H1 (cell line): ENCODE data around the gene SND1. TPM values are rescaled to one million over a fixed set of nuclear protein-coding genes. Genes with fewer than 3 reads are reported as not detected.

Source experiments
- JUND ChIP-seq: IDR thresholded peaks from 2 replicates; pipeline ENCODE4 v1.6.1; 2011; ENCODE audit warnings: mild to moderate bottlenecking, improper control_type of control experiment, low read length
- POLR2A ChIP-seq, 2 experiments: IDR thresholded peaks; 1 replicate in 1 of 2; 2 replicates in 1 of 2; pipeline ENCODE4 v1.6.1; 2011; ENCODE audit warnings: low read depth in 2 of 2, low read length in 2 of 2, mild to moderate bottlenecking in 2 of 2; ENCODE audit errors: control extremely low read depth in 1 of 2
- SP4 ChIP-seq: IDR thresholded peaks from 2 replicates; pipeline ENCODE4 v1.6.1; 2012; ENCODE audit warnings: low read length, inconsistent platforms
- polyA plus RNA-seq, 7 experiments: library from polyadenylated mRNA; depleted of rRNA in 3 of 7; stranded (reverse) in 5 of 7; unstranded in 2 of 7; fragments of >200 nt in 5 of 7; fragments of 200-250 nt in 2 of 7; gene quantifications; 1 replicate in 5 of 7; 2 replicates in 1 of 7; 4 replicates in 1 of 7; pipeline versions ENCODE4 v1.2.1 to v1.2.3, GENCODE V29; 2011 to 2013; ENCODE audit warnings: missing spikeins in 2 of 7, mixed read lengths in 2 of 7
- total RNA-seq: library from RNA; stranded (reverse); fragmentation: NEBNext Ultra II Directional; extraction: Animal tissue kit (Norgen Biotek cat#: 25700); gene quantifications from 2 replicates; pipeline ENCODE4 v1.2.1, GENCODE V29; 2021
- TF ChIP-seq, protein P1 (sequence below): IDR thresholded peaks from 2 replicates; pipeline ENCODE4 v1.6.1; 2012; ENCODE audit warnings: low read length, inconsistent platforms
- TF ChIP-seq, protein P2 (sequence below): IDR thresholded peaks from 2 replicates; pipeline ENCODE4 v1.6.1; 2011; ENCODE audit warnings: low read depth, mild to moderate bottlenecking, low read length; ENCODE audit not compliant: insufficient read depth

SND1 gene
- total and polyA plus RNA-seq, 2 of the 8 experiments (the other 6 are each of a cell fraction or from before 2014, with no cell fraction given): 122 to 290 TPM

GRCh38 chr7:127733986-127734385 lies 82.0 kb downstream of the SND1 start (continued):
- TF ChIP-seq, protein P1, sequence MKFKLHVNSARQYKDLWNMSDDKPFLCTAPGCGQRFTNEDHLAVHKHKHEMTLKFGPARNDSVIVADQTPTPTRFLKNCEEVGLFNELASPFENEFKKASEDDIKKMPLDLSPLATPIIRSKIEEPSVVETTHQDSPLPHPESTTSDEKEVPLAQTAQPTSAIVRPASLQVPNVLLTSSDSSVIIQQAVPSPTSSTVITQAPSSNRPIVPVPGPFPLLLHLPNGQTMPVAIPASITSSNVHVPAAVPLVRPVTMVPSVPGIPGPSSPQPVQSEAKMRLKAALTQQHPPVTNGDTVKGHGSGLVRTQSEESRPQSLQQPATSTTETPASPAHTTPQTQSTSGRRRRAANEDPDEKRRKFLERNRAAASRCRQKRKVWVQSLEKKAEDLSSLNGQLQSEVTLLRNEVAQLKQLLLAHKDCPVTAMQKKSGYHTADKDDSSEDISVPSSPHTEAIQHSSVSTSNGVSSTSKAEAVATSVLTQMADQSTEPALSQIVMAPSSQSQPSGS: no peak
- TF ChIP-seq POLR2A (IDR thresholded peaks at IDR 0.05; ENCODE audit: control extremely low read depth in 1 of 2, low read depth in 2 of 2, low read length in 2 of 2): no peak
- no peak for TF ChIP-seq JUND
- TF ChIP-seq, protein P2, sequence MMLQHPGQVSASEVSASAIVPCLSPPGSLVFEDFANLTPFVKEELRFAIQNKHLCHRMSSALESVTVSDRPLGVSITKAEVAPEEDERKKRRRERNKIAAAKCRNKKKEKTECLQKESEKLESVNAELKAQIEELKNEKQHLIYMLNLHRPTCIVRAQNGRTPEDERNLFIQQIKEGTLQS: no peak
- no peak for TF ChIP-seq SP4
- TF ChIP-seq, all 59 proteins: peak for 0
